ENCODE measurements around the gene ZDHHC18.

Gene ZDHHC18

GRCh38 chr1:26814893-26815292 is 11.6 kb upstream of the ZDHHC18 start:
- H3K9ac ChIP-seq = no peak overlapping the region
- no peak overlapping the region for H3K4me2 ChIP-seq
- no peak for TF ChIP-seq Cebpa-rat (IDR thresholded peaks at IDR 0.05)
- no peaks in the 10 kb centered on the region for H3K4me1 ChIP-seq
- no peaks in the 10 kb centered on the region for H3K36me3 ChIP-seq
- H3K9me3 ChIP-seq = no peaks in the 10 kb centered on the region; the same call in 1 of the 2 replicates
- no peak overlapping the region for H3K27ac ChIP-seq
- no peaks in the 10 kb centered on the region for H3K27me3 ChIP-seq
- no peak overlapping the region for H3K4me3 ChIP-seq
- H4K20me1 ChIP-seq = no peaks in the 10 kb centered on the region

GRCh38 chr1:26820784-26821269 is 5.7 kb upstream of the ZDHHC18 start:
- no peak overlapping the region for H3K4me2 ChIP-seq
- TF ChIP-seq Cebpa-rat (IDR thresholded peaks at IDR 0.05) = no peak
- no peaks in the 10 kb centered on the region for H3K36me3 ChIP-seq
- H3K4me3 ChIP-seq = no peak overlapping the region
- no peaks in the 10 kb centered on the region for H3K27me3 ChIP-seq
- no peak overlapping the region for H3K27ac ChIP-seq
- no peaks in the 10 kb centered on the region; the same call in 1 of the 2 replicates for H3K9me3 ChIP-seq
- H4K20me1 ChIP-seq = no peaks in the 10 kb centered on the region
- H3K9ac ChIP-seq = no peak overlapping the region
- peaks cover 7% of the 10 kb centered on the region for H3K4me1 ChIP-seq

GRCh38 chr1:26822737-26823395 is 3.6 kb upstream of the ZDHHC18 start:
- Histone ChIP-seq H4K20me1 (peaks cover 6% of the 10 kb centered on the region; the same call in 1 of the 2 replicates), H3K4me1 (peaks cover 18% of the 10 kb centered on the region), H3K4me2 (no peak overlapping the region), H3K4me3 (no peak overlapping the region), H3K27ac (no peak overlapping the region), H3K27me3 (no peaks in the 10 kb centered on the region), H3K9me3 (no peaks in the 10 kb centered on the region), H3K36me3 (no peaks in the 10 kb centered on the region), H3K9ac (no peak overlapping the region)
- TF ChIP-seq Cebpa-rat (IDR thresholded peaks at IDR 0.05) = no peak

- H3K4me2 ChIP-seq = no peak overlapping the region
These were observed 1.8 kb upstream of the ZDHHC18 start for GRCh38 chr1:26824731-26825130.

GRCh38 chr1:26827106-26827604 is 667 bp downstream of the ZDHHC18 start:
- Histone ChIP-seq H3K9ac (peak overlapping the region; percentile 83), H3K9me3 (no peaks in the 10 kb centered on the region), H3K36me3 (peaks cover 29% of the 10 kb centered on the region), H3K4me3 (peak overlapping the region; percentile 84), H3K27ac (peak overlapping the region; percentile 83), H3K4me2 (peak overlapping the region; percentile 97), H4K20me1 (peaks cover 46% of the 10 kb centered on the region), H3K27me3 (no peaks in the 10 kb centered on the region), H3K4me1 (peaks cover 53% of the 10 kb centered on the region)
- TF ChIP-seq Cebpa-rat (IDR thresholded peaks at IDR 0.05) = no peak

More at GRCh38 chr1:26824731-26825130, 1.8 kb upstream of the ZDHHC18 start:
- Histone ChIP-seq H3K27ac (no peak overlapping the region), H3K9ac (no peak overlapping the region), H3K9me3 (no peaks in the 10 kb centered on the region), H4K20me1 (peaks cover 22% of the 10 kb centered on the region; the same call in 1 of the 2 replicates), H3K27me3 (no peaks in the 10 kb centered on the region), H3K4me1 (peaks cover 36% of the 10 kb centered on the region), H3K4me3 (no peak overlapping the region), H3K36me3 (peaks cover 6% of the 10 kb centered on the region)
- TF ChIP-seq Cebpa-rat (IDR thresholded peaks at IDR 0.05) = no peak

GRCh38 chr1:26827663-26828062 is 1.2 kb downstream of the ZDHHC18 start:
- H3K4me2 ChIP-seq = peak overlapping the region; percentile 97
- H3K27me3 ChIP-seq = no peaks in the 10 kb centered on the region
- no peak for TF ChIP-seq Cebpa-rat (IDR thresholded peaks at IDR 0.05)
- H3K27ac ChIP-seq = peak overlapping the region; percentile 83
- peaks cover 34% of the 10 kb centered on the region for H3K36me3 ChIP-seq
- peaks cover 58% of the 10 kb centered on the region for H3K4me1 ChIP-seq
- H3K4me3 ChIP-seq = peak overlapping the region; percentile 84
- H3K9me3 ChIP-seq = no peaks in the 10 kb centered on the region
- peak overlapping the region; percentile 83 for H3K9ac ChIP-seq
- peaks cover 52% of the 10 kb centered on the region for H4K20me1 ChIP-seq

GRCh38 chr1:26828411-26828991 is 2.0 kb downstream of the ZDHHC18 start:
- Histone ChIP-seq H3K4me1 (peaks cover 67% of the 10 kb centered on the region), H3K27me3 (no peaks in the 10 kb centered on the region), H3K27ac (0 out of 2 replicates have a peak overlapping the region, but pooled peaks have one; percentile 18), H3K36me3 (peaks cover 42% of the 10 kb centered on the region), H3K4me3 (no peak overlapping the region), H4K20me1 (peaks cover 59% of the 10 kb centered on the region), H3K9me3 (no peaks in the 10 kb centered on the region), H3K4me2 (peak overlapping the region; percentile 97), H3K9ac (peak overlapping the region; percentile 33)
- no peak for TF ChIP-seq Cebpa-rat (IDR thresholded peaks at IDR 0.05)

GRCh38 chr1:26829184-26829911 is 2.9 kb downstream of the ZDHHC18 start:
- Histone ChIP-seq H3K4me2 (peak overlapping the region; percentile 97), H3K4me1 (peaks cover 75% of the 10 kb centered on the region), H3K4me3 (no peak overlapping the region), H3K9ac (peak overlapping the region; percentile 33), H3K36me3 (peaks cover 47% of the 10 kb centered on the region), H3K27ac (0 out of 2 replicates have a peak overlapping the region, but pooled peaks have one; percentile 18), H4K20me1 (peaks cover 61% of the 10 kb centered on the region), H3K27me3 (no peaks in the 10 kb centered on the region), H3K9me3 (no peaks in the 10 kb centered on the region)
- TF ChIP-seq Cebpa-rat (IDR thresholded peaks at IDR 0.05) = no peak

GRCh38 chr1:26831059-26831458 is 4.6 kb downstream of the ZDHHC18 start:
- TF ChIP-seq Cebpa-rat (IDR thresholded peaks at IDR 0.05) = no peak
- Histone ChIP-seq H3K27me3 (no peaks in the 10 kb centered on the region), H3K36me3 (peaks cover 64% of the 10 kb centered on the region), H3K4me1 (peaks cover 69% of the 10 kb centered on the region), H3K27ac (no peak overlapping the region), H3K9ac (no peak overlapping the region), H3K4me3 (no peak overlapping the region), H3K4me2 (no peak overlapping the region), H3K9me3 (no peaks in the 10 kb centered on the region), H4K20me1 (peaks cover 61% of the 10 kb centered on the region)

Data from BLaER1 (cell line).